Measurements from ENCODE around the gene PHF3.
A peak's percentile ranks its signal among the peaks of the same experiment; 100 is the strongest.

PHF3 gene

DNA sequence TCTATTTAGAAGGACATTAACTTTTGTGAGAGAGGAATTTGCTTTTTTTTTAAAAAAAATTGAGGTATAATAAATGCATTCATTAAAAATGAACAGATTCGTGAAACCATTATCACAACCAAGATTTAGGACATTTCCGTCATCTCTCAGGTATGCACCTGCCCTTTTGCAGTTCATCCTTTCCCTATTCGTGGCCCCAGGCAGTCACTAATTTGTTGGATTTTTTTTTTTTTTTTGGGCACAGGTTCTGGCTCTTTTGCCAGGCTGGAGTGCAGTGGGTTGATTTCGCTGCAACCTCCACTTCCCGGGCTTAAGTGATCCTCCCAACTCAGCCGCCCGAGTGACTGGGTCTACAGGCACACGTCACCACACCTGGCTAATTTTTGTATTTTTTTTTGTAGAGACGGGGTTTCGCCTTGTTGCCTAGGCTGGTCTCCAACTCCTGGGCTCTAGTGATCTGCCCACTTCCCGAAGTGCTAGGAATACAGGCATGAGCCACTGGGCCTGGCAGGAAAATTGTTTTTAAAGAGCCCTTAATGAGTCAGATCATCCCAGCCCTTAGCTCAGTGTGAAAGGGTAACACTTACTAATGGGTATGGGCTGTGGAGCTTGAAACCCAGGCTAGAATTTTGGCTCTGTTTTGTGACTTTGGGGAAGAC, 9.2 kb downstream of the PHF3 start:
- DNase-seq = no peak

DNA sequence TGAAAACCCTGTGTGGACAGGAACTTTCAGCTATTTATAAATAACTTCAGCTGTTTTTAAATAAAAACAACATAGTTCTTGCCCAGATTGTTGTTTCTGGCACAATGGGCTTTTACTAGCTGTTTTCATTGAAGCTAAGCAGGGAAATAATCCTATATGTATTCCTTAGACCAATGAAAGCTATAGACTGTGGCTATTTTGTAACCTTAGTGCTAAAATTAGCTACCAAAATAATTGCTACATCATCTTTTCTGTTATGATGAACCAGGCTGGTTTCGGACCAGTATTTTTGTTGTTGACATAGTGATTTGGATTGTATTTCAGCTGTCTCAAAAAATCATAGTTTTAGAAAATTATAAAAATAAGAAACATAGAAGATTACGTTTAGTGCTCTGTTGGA, 13.7 kb downstream of the PHF3 start:
- no peak for DNase-seq

DNA sequence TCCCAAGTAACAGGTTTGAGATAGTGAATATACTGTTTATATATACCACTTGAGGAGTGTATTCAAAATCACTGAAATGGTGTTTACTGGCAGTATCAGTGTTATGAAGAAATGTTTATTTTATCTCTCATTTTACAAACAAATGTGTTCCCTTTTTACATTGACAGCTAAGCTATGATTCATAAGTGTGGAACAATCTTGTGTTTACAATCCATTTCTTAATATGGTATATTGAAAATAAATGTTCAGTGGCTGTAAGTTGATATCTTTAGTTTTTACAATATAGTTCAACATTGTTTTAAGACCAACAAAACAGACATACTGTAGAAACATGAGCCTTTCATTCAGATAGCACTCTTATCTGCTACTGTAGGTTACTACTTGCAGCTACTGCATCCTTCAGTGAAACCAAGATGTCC, 14.3 kb downstream of the PHF3 start:
- DNase-seq = no peak

DNA sequence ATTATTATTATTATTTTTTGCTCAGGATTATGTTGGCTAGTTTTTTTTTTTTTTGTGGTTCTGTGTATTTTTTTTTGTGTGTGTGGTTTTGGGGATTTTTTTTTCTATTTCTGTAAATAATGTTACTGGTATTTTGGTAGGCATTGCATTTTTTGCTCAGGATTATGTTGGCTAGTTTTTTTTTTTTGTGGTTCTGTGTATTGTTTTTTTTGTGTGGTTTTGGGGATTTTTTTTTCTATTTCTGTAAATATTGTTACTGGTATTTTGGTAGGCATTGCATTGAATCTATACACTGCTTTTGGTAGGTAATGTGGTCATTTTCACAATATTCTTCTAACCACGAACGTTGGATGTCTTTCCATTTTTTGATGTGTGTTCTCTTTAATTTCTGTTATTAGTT, 17.4 kb downstream of the PHF3 start:
- DNase-seq = no peak

DNA sequence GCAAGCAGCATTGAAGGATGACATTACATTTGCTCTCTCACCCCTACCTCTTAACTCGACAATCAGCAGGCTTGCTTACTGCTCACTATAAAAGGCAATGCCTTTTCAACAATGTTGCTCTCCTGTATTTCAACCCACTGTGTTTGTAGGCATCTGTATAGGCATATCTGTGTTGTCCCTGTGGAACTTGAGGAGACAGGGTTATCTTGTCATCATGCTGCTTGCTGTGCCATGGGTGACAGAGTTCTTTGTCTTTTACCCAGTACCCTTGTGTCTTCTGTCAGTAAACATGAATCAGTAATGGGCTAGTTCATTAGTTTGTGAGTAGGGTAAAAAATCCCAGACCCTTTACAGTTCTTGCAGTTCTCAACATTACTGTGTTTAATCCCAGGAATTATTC, 25.2 kb downstream of the PHF3 start:
- DNase-seq = no peak

DNA sequence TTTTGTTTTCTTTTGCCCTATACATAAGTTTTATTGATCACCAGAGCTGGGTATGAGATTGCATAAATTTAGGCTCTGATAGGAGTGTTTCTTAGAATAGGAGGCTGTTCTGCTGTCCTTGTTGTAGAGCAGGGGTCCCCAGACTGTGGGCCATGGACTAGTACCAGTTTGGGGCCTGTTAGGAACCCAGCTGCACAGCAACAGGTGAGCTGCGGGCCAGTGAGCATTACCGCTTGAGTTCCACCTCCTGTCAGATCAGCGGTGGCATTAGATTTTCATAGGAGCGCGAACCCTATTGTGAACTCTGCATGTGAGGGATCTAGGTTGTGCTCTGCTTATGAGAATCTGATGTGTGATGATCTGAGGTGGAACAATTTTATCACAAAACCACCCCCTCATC, 26.2 kb downstream of the PHF3 start:
- no peak for DNase-seq

DNA sequence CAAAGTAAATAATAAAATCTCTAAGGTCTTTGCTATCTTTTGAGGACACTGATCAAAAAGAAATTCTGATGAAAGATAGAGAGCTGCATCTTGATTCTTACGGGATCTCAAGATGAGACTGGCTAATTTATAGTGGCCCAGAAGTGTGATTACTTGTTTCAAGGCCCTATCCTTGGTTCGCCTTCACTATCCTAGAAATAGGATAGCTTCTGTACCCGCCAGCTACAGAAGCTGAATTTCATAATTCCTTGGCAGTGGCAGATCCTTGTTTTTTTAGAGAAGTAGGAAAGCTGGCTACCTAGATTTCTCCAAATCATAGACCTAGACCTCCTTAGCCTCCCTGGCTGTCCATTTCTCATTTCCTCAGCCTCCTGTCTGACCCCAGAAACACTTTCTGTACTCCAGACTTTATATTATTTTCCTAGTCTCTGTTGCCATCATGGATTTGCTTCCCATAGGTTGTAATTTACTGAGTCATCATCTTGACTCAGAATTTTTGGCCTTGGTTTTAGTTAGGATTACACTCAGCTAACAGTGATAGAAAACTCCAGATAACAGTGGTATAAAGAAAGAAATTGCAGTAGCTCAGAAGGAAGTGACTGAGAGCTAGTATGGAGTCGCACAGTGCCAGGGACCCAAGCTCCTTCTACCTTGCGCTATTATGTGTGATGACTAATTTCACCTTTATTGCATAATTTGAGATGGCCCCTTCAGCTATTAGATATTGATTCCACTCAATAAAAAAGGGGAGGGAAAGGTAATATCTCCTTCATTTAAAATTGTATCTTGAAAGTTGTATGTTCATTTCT, 27.7 kb downstream of the PHF3 start:
- no peak for DNase-seq

DNA sequence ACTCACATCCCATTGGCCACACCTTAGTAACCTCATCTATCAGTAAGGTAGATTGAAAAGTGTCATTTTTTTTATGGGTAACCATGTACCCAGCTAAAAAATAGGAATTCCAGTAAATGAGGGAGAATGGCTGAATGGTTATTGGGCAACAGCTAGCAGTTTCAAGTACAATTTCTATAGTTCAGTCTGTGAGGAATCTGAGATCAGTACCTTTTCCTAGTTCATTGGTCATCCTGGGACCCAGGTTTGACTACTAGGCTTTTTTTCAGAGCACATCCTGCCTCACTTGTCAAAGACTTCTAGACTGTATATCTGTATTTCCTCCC, 28.3 kb downstream of the PHF3 start:
- DNase-seq = no peak

DNA sequence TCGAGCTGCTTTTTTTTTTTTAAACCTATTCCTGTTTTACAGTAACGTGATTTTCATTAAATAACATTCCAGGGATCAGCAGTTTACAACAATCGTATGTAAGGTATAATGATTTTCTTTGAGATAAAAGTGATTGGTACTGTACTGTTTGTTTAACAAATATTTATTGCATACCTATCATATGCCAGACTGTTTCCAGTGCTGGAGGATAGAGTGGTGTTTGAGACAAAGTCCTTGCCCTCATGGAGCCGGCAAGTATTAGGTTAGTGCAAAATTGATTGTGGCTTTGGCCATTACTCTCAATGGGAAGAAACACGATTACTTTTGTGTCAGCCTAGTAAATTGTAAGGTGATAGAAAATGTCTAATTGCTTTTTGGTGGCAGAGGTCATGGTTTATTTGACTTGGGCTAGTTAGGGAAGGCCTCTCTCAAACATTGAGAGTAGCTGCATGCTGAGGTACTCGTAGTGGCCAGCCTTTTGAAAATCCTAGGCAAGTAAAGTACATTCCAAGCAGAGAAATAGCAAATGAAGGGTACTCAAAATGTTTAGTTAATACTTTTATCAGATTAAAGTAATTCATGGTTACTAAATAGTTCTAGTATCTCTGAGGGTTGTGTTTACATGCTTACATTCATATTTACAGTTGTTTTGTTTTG, 35.6 kb downstream of the PHF3 start:
- DNase-seq = no peak

DNA sequence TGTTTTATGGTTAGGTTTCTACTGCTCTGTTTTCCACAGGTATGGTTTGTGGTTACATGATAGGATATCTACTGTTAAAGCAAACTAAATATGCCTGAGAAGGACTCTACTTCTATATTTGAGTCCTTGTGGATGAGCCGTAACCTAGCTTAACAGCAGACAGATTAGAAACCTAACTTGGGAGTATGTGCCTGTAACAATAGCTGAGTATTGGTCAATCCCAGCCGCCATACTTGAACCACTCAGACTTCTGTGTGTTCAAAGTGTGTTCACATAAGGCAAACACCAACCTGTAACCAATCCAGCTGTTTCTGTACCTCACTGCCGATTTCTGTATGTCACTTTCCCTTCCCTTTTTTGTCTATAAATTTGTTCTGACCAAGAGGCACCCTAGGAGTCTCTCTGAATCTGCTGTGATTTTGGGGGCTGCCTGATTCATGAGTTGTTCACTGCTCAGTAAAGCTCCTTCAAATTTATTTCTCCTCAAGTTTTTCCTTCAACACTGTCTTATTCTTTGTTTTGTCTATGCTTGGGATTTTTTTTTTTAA, 37.1 kb downstream of the PHF3 start:
- DNase-seq = no peak

DNA sequence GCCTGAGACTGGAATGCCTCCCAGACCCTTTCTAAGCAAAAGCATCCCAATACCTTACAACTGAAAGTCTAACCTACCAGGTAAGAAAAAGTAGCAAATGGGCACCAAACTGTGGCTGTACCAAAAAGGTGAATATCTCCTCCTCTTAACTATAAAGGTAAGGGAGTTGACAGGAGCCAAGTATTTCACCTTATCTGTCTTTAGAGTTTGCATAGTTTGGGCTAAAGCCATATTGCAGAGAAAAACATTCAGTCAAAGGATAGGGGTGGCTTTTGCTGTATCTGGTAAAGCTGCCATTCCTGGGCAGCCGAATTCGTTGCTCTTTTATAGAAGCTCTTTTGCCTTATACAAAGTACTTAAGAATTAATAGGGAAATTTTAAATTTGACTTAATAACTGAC, 38.1 kb downstream of the PHF3 start:
- DNase-seq = no peak

DNA sequence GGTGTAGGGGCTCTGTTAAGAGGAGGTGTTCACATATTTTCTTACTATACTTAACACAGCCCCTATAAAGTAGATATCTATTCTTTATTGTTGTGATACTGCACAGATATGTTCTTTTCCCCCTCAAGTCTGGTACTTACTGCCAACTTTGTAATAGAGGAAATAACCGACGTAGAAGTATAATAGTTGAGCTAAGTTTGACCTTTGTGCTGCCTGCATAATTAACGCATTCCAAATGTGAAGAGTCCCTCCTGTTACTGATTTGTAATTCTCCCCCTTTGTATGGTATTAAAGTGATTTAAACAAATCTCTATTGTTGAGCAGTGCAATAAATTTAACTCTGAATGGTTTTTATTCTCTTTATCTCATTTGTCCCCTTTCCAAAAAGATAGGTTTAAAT, 39.0 kb downstream of the PHF3 start:
- DNase-seq = no peak

DNA sequence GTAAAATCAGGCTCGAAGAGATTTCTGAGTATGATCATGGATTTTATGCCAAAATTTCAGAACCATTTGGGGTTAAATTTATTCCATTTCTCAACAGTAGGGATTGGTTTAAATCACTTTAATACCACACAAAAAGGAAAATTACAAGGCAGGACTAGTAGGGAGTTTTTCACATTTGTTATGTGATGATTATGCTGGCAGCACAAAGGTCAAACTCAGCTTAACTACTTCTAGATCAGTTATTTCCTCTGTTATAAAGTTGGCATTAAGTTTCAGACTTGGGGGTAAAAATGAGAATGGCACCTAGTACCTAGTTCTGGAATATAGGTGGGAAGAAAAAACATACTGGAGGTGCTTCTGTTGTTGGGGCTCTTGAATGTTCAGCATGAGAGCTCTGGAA, 39.5 kb downstream of the PHF3 start:
- DNase-seq = no peak

DNA sequence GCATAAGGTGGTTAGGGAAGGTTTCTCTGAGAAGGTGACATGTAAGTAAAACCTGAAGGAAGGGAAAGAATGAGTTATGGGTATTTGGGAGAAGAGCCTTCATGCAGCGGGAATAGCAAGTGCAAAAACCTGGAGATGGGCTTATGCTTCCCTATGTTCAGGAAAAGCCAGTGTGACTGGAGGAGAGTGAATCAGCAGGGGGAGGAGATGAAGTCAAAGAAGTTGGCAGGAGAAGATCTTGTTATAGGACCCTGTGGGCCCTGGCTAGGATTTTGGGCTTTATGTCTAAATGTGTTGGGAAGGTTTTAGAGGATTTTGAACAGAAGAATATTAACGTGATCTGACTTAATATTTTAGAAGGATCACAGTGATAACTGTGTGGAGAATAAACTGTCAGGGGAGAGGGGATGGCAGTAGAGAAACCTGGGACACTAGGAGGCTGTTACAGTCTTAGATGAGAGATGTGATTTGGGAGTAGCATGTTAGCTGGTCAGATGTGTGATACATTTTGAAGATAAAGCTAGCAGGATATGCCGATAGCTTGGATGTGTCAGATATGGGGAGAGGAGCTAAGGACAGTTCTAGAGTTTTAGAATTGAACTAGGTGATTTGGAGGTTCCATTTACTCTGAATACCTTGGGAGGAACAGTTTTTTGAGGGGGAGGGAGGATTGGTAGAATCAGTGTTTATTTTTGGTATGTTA, 41.0 kb downstream of the PHF3 start:
- no peak for DNase-seq

DNA sequence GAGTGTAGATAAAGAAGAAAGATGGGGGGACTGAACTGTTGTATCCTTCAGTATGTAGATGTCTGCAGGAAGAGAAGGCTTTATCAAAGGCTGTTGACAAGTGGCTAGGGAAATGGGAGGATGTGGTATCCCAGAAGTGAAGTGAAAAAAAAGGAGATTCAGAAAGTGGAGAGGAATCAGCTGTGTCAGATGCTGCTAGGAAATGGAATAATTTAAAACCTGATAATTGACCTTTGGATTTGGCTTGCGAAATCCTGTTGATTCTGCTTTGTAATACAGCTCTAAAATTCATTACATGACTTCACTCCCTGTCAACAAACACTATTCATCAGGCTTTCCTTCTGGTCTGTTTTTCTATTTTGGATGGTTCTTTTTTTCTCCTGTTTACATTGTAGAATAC, 41.7 kb downstream of the PHF3 start:
- DNase-seq = no peak

DNA sequence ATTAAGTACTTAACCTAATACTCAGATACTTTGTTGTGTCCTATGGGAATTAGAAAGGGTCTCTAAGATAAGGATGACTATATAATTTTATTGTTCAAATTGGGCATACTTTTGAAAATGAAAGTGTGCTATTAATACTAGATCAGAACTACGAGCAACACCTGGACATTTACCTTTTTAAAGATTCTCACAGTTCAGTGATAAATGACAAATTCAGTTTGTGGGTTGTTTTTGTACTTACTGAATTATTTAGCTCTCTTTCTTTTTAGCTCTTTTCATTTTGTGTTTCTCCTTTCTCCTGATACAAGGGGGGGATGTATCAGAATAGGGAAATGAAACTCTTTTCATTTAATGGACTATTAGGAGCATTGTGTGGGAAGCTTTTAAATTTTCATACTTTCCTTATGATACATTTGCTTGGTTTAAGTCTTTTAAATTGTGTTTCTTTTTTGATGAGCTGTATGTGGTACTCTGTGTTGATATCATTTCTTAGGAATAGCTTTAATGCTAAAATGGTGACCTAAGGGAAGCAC, 47.5 kb downstream of the PHF3 start:
- DNase-seq = no peak

DNA sequence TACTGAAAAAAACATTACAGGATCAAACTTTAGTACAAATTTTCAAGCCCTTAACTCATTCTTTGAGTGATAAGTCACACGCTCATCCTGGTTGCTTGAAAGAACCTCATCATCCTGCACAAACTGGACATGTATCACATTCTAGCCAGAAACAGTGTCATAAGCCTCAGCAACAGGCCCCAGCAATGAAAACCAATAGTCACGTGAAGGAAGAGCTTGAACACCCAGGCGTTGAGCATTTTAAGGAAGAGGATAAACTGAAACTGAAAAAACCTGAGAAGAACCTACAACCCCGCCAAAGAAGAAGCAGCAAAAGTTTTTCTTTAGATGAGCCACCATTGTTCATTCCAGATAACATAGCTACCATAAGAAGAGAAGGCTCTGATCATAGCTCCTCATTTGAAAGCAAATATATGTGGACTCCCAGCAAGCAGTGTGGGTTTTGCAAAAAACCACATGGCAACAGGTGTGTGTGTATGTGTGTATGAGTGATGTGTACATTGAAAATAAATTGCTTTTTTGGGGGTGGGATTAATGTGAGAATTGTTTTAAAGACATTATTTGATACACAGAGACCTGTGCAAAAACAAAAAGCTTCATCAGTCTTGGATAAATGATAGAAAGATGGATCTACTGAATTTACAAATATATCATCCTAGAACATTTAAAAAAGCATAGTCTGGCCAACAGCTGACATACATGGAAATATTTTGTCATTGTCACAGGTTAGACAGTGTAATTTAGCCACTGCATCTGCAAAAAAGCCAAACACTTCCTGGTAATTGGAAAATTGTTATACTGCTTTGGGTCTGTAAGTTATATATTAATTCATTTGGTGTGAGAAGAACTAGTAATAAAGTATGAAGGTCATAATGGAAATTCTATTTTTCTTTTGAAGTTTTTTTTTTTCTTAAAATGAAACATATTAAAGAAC, 50.1 kb downstream of the PHF3 start:
- DNase-seq = no peak

DNA sequence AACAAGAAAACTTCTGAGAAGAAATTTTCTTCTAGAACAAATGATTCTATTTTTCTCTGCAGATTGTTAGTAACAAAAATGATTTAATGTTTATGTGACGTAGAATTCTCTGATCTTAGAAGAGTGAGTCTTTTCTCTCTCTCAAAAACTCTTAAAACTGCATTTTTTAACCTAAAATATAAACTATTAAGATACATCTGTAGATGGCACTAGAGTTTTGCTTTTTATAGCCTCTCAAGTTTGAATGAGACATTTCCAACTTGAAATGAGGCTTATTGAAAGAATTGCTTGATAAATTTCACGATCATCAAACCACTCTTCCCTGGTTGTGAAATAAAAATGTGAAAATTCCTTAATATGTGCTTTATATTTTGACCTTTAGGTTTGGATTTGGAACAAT, 53.8 kb downstream of the PHF3 start:
- no peak for DNase-seq

DNA sequence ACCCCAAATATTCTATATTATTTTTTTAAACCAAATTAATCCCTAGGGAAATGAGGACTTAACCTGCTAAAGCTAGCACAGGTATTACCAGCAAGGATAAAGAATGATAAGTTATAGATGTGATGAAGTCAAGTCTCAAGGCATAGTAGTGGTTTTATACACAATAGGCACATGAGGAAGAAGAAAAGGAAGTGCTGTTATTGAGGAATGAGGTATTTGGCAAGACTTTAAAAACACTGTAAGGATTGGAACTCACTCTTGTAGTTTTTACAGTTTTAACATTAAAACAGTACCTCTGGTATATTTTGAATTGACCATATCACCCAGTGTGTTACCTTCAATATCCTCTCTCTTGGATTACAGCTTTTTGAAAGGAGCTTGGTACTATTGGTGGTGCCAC, 54.6 kb downstream of the PHF3 start:
- no peak for DNase-seq

DNA sequence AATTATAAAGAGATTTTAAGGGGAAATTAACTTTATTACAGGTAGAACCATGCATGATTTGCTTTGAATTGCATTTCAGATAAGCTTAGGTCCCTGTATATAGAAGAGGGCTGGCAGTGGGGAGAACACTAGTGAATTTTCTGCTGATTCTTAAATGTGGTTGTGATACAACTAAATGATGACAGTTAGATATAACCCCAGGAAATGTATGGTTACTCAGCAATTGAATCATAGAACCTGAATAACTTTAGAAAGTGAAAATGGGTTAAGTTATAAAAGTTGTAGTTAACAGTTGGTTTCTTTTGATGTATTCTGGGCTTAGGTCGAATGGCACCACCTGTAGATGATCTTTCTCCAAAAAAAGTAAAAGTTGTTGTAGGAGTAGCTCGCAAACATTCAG, 70.1 kb downstream of the PHF3 start:
- DNase-seq = peak; percentile 6

DNA sequence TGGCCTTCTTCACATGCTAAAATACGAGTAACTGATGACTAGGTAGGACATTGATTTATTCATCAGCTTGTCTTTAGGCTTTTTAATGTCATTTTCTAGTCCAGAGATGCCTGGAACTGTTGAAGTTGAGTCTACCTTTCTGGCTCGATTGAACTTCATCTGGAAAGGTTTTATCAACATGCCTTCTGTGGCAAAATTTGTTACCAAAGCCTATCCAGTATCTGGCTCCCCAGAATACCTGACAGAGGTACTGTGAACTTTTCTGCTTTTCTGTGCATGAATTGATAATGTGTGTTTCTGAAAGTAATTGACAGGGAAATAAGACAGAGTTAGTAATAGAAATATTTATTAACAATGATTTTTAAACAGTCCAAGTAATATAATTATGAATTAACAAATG, 71.0 kb downstream of the PHF3 start:
- no peak for DNase-seq

DNA sequence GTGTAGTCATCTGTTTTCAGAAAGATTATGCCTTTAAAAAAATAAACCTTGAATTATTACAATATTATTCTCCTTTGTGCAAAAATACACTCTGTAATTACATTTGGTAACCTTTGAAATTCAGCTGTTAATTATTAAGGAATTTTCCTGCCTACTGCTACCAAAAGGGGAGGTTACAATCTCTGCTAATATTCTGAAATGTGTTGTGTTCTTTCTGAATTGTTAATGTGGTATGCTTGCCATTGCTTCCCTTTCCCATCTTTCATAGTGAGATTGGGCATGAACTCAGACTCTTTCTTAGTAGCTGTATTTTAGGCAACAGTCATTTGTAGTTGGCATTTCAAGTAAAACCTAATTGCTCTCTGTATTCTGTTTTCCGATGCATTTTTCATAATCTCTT, 73.0 kb downstream of the PHF3 start:
- no peak for DNase-seq

Measured in activated CD4-positive, alpha-beta T cell treated with anti-CD3 and anti-CD28 coated beads, Interleukin-10, Interleukin-2, amounts not matched to agents 100 ng/mL and 50 ng/mL, durations not matched to agents 16 hours and 8 hours (primary cell).